Fibroblast of villous mesenchyme (primary cell): ENCODE measurements around the gene NBPF3. TPM values are rescaled to one million over a fixed set of nuclear protein-coding genes. Genes with fewer than 3 reads are reported as not detected.
"Not testable (repeated sequence)": the region's sequence is repeated elsewhere in the genome, so short reads cannot be mapped to it uniquely, and the experiment has no call there.

ENCODE experiments used
- DNase-seq: peaks from one replicate; pipeline ENCODE4 v3.0.0-alpha.2; 2010; ENCODE audit warnings: low read depth
- H3K4me3 ChIP-seq: 2 replicates; pipeline ENCODE4 v1.5.1; 2011; ENCODE audit warnings: low read depth, mild to moderate bottlenecking, low read length
- CTCF ChIP-seq: IDR thresholded peaks from 2 replicates; pipeline ENCODE4 v1.5.1; 2012; ENCODE audit warnings: low read depth, mild to moderate bottlenecking, low read length; ENCODE audit not compliant: insufficient read depth
- total RNA-seq: library from RNA; depleted of rRNA; stranded (reverse); fragments of >200 nt; gene quantifications from 2 replicates; pipeline ENCODE4 v1.2.3, GENCODE V29; 2012

NBPF3 gene
- total RNA-seq, 1 donor = 36.7 TPM

GRCh38 chr1:21451212-21451611 is 11.3 kb downstream of the NBPF3 start:
- H3K4me3 ChIP-seq = peak overlapping the region; percentile 5
- no peak for TF ChIP-seq CTCF
- DNase-seq = peak; percentile 89

DNA sequence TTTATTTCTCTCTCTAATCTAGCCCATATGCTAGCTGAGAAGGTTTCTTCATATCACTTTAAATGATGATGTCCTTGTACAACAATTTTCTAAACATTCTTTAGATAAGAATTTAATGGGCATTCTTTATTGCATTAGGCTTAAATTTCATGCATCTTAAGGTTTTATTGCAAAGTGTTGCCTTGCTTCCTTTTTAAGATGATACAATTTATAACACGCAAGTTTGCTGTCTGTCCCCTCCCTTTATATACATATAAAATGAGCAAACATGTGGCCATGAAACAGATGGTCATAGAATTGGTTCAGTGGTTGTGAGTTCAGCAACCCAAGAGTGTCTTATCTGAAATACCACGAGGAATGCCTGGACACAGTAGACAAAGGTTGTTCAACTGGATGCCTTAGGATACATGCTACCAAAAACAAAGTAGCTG is 12.1 kb downstream of the NBPF3 start:
- peak; percentile 92 for DNase-seq
- H3K4me3 ChIP-seq = no peak overlapping the region
- TF ChIP-seq CTCF = no peak

DNA sequence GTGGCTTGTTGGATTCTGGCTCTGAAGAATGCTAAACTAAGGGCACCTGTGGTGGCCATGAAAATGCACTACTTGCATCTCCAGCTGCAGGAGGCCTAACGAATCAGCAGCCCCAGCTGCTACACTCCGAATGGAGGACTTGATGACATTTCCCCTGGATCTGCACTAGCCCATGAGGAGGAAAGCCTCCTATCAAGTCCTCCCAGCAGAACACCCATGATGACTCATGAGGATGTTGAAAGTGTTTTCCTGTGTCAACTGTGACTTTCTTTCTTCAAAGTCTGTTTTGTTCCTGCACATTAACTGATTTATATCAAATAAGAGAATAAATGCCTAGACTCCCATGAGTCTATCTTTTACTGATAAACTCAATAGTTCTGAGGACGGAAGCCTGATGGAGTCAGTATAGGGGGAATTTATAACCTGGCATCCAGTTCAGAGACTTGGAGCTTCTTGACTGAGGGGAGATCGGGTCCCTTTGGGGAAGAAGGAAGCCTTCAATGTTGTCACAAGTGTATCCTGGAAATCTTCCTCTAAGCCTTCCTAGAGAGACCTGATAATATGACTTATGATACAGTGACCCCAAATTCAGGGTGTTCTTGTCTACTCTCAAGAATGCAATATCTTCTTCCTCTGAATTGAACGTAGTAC is 14.2 kb downstream of the NBPF3 start:
- H3K4me3 ChIP-seq = not testable (repeated sequence)
- DNase-seq = peak; percentile 89

DNA sequence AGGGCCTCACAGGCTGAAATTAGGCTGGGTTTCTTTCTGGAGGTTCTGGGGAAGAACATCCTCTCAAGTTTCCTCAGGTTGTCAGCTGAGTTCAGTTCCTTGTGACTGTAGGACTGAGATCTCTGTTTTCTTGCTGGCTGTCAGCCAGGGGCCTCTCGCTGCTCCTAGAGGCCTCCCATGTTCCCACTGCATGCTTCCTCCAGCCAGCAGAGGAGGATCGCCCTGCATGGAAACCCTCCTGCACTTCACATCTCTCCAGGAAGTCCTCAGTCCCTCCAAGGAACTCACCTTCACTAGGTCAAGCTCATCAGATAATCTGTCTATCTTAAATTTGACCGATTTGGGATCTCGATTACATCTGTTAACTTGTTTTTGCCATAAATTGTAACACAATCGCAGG is 15.0 kb downstream of the NBPF3 start:
- DNase-seq, H3K4me3 ChIP-seq: not testable (repeated sequence)

- no peak overlapping the region for H3K4me3 ChIP-seq
- DNase-seq = no peak
- no peak for TF ChIP-seq CTCF
These were observed 17.7 kb downstream of the NBPF3 start for GRCh38 chr1:21457654-21458053.

DNA sequence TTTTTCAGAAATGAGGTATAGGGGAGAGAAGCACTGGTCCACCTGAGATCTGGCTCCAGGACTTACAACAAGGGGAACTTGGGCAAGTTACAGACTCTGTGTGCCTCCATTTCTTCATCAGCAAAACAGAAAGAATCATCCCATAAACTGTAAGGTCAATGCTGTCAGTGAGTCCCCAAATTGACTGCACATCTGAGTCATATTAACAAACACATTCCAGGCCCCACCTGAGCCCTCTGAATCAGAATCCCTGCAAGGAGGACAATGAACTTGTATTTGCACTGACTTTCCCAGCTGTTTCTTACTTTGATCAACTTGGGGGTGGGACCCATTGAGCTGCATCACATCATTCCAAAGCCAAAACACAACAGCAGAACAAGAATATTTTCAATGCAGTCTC is 25.2 kb downstream of the NBPF3 start:
- DNase-seq, H3K4me3 ChIP-seq: not testable (repeated sequence)

DNA sequence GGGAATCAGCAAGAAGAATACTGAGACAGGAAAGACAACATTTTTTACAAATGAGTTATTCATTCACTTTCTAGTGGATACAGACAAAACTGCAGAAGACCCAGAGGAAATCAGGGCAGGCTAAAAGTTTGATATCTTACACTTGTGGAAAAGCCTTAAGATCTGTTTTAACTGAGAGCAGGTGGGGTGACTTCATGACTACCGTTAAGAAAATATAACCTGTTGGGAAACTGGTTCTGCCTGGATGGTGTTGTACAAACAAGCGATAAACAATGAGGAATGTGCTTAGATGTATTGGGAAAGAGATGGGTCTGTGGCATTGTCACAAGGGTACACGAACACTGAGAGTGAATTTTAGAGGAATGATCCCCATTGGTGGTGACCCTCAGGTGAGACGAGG is 28.0 kb downstream of the NBPF3 start:
- DNase-seq, H3K4me3 ChIP-seq: not testable (repeated sequence)

GRCh38 chr1:21468599-21468998 is 28.7 kb downstream of the NBPF3 start:
- peak; percentile 66 for TF ChIP-seq CTCF
- H3K4me3 ChIP-seq = no peak overlapping the region
- peak; percentile 76 for DNase-seq

- no peak for DNase-seq
- TF ChIP-seq CTCF = no peak
- no peak overlapping the region for H3K4me3 ChIP-seq
These were observed 29.6 kb downstream of the NBPF3 start for GRCh38 chr1:21469581-21469980.
